Mesenchymal stem cell (in vitro differentiated cells and primary cell): ENCODE measurements around the gene PCSK6.

Experiments used
- DNase-seq: peaks from one replicate; pipeline ENCODE4 v3.0.0-alpha.2; 2013
- H2AFZ ChIP-seq: one replicate; pipeline ENCODE4 v1.6.1; 2013; ENCODE audit warnings: low read depth, mild to moderate bottlenecking, control low read depth, inconsistent platforms, low read length, moderate library complexity
- H2AK5ac ChIP-seq: 2 replicates; pipeline ENCODE4 v1.6.1; 2013; ENCODE audit warnings: low read length, moderate library complexity, mild to moderate bottlenecking, inconsistent platforms; ENCODE audit not compliant: severe bottlenecking
- H2BK120ac ChIP-seq: one replicate; pipeline ENCODE4 v1.6.1; 2013; ENCODE audit warnings: low read depth, mild to moderate bottlenecking, inconsistent platforms, low read length, moderate library complexity
- H2BK12ac ChIP-seq, 2 experiments: one replicate each; pipeline ENCODE4 v1.6.1; 2013; ENCODE audit warnings: inconsistent platforms in 2 of 2, low read length in 2 of 2, mild to moderate bottlenecking in 2 of 2, moderate library complexity in 2 of 2, control low read depth in 1 of 2
- H2BK15ac ChIP-seq: one replicate; pipeline ENCODE4 v1.6.1; 2013; ENCODE audit warnings: mild to moderate bottlenecking, low read depth, inconsistent platforms; ENCODE audit not compliant: poor library complexity, severe bottlenecking
- H2BK5ac ChIP-seq: 2 replicates; pipeline ENCODE4 v1.6.1; 2013; ENCODE audit warnings: low read depth, mild to moderate bottlenecking, low read length, control low read depth, inconsistent platforms; ENCODE audit not compliant: poor library complexity, severe bottlenecking
- H3K14ac ChIP-seq, 2 experiments: one replicate each; pipeline ENCODE4 v1.6.1; 2013; ENCODE audit warnings: inconsistent platforms in 2 of 2, low read length in 2 of 2, control low read depth in 1 of 2, mild to moderate bottlenecking in 1 of 2, moderate library complexity in 1 of 2
- H3K18ac ChIP-seq, 2 experiments: one replicate each; pipeline ENCODE4 v1.6.1; 2013; ENCODE audit warnings: inconsistent platforms in 2 of 2, low read length in 2 of 2, control low read depth in 1 of 2, low read depth in 1 of 2, mild to moderate bottlenecking in 1 of 2
- H3K23ac ChIP-seq, 2 experiments: one replicate each; pipeline ENCODE4 v1.6.1; 2013; ENCODE audit warnings: inconsistent platforms in 2 of 2, low read length in 2 of 2, mild to moderate bottlenecking in 2 of 2, moderate library complexity in 2 of 2, control low read depth in 1 of 2
- H3K27ac ChIP-seq: 2 replicates; pipeline ENCODE4 v1.5.1; 2013; ENCODE audit warnings: mild to moderate bottlenecking, moderate library complexity, low read length, control low read depth, inconsistent platforms; ENCODE audit not compliant: poor library complexity, severe bottlenecking
- H3K27me3 ChIP-seq, 2 experiments: 2 replicates each; pipeline versions ENCODE4 v1.6.1 to v1.7.0; 2013; ENCODE audit warnings: low read length in 2 of 2, mild to moderate bottlenecking in 2 of 2, moderate library complexity in 2 of 2, control low read depth in 1 of 2, inconsistent platforms in 1 of 2; ENCODE audit not compliant: control insufficient read depth in 1 of 2, insufficient read depth in 1 of 2
- H3K36me3 ChIP-seq, 2 experiments: 2 replicates each; pipeline versions ENCODE4 v1.6.1 to v1.7.0; 2013; ENCODE audit warnings: low read length in 2 of 2, control low read depth in 1 of 2, inconsistent platforms in 1 of 2, low read depth in 1 of 2, mild to moderate bottlenecking in 1 of 2; ENCODE audit not compliant: insufficient read depth in 2 of 2, control insufficient read depth in 1 of 2
- H3K4ac ChIP-seq, 2 experiments: one replicate each; pipeline ENCODE4 v1.6.1; 2013; ENCODE audit warnings: inconsistent platforms in 2 of 2, low read length in 2 of 2, mild to moderate bottlenecking in 2 of 2, moderate library complexity in 2 of 2, control low read depth in 1 of 2, low read depth in 1 of 2
- H3K4me1 ChIP-seq: 2 replicates; pipeline ENCODE4 v1.6.1; 2013; ENCODE audit warnings: low read depth, low read length, control low read depth; ENCODE audit not compliant: control insufficient read depth, insufficient read depth
- H3K4me2 ChIP-seq: 2 replicates; pipeline ENCODE4 v1.6.1; 2013; ENCODE audit warnings: low read length, mild to moderate bottlenecking, inconsistent platforms; ENCODE audit not compliant: poor library complexity, severe bottlenecking
- H3K4me3 ChIP-seq, 2 experiments: 2 replicates each; pipeline versions ENCODE4 v1.5.1 to v1.7.0; 2013; ENCODE audit warnings: low read length in 2 of 2, mild to moderate bottlenecking in 2 of 2, control low read depth in 1 of 2, low read depth in 1 of 2; ENCODE audit not compliant: insufficient read depth in 1 of 2
- H3K79me1 ChIP-seq: replicated peaks from 2 replicates; pipeline ENCODE4 v1.6.1; 2013; ENCODE audit warnings: mild to moderate bottlenecking, control low read depth, low read length, inconsistent platforms; ENCODE audit not compliant: poor library complexity, severe bottlenecking
- H3K9ac ChIP-seq: 2 replicates; pipeline ENCODE4 v1.7.0; 2013; ENCODE audit warnings: mild to moderate bottlenecking, low read length, moderate library complexity
- H3K9me3 ChIP-seq: 2 replicates; pipeline ENCODE4 v1.7.0; 2013; ENCODE audit warnings: mild to moderate bottlenecking, low read length; ENCODE audit not compliant: control insufficient read depth
- H4K8ac ChIP-seq: one replicate; pipeline ENCODE4 v1.6.1; 2013; ENCODE audit warnings: inconsistent platforms, mild to moderate bottlenecking, low read length, moderate library complexity
- H4K91ac ChIP-seq: one replicate; pipeline ENCODE4 v1.6.1; 2013; ENCODE audit warnings: mild to moderate bottlenecking, low read length, inconsistent platforms
- WGBS: methylation state at CpG from one replicate; pipeline ENCODE4 v1.1.7; 2013; ENCODE audit warnings: mixed read lengths; 5-methylcytosine and 5-hydroxymethylcytosine counted together

Gene PCSK6

DNA sequence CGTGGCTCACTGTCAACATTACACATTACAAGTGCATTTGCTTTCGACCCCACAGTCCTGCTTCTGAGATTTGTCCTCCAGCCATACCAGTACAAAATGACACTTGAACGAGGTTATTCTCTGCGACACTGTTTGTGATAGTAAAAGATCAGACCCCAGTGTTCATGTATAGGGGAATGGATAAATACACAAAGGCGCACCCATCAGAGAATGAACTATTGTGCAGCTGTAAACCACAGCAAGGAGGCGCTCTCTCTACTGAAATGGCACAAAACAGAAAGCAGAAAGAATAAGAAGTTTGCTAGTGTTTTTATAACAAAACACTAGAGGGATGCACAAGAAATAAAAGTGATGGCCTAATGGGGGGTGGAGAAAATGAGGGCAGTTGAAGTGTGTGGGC is 232.8 kb downstream of the PCSK6 start:
- WGBS = 98% methylated on average over 6 of the region's 6 CpGs
- no peak overlapping the region for H2BK5ac ChIP-seq
- no peak overlapping the region for H3K18ac ChIP-seq

DNA sequence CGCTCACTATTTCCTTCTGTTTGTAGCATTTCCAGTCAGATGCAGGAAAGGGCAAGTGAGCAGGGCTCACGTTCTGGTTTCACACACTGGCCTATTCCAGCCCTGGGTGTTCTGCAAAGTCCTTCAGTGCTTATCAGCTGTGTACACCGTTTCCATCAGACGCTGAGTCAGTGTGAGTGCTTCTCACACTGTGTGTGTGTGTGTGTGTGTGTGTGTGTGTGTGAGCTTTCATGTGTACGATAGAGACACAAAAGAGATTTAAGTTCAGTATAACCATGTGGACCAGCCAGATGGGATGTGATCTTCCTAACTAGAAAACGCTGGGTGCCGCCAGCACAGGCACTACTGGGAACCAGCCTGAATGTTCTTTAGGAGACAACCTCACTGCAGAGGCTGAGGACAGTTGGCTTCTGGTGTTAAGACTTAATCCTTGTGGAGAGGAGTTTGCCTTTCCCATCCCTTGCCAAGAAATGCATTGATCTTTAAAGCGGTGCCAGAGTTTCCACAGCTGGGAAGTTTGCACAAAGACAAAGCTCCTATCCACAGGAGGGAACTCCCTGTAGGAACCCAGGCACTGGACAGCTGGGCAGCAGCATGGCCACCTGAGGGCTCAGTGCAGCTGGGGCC is 233.8 kb downstream of the PCSK6 start:
- H3K4ac ChIP-seq = no peak overlapping the region
- 45% methylated on average over 8 of the region's 8 CpGs for WGBS

More for the DNA sequence above, 232.8 kb downstream of the PCSK6 start:
- H4K91ac ChIP-seq = no peak overlapping the region
- peaks cover 0 to 7% of the 10 kb centered on the region in 2 experiments for H3K27me3 ChIP-seq
- no peaks in the 10 kb centered on the region for H3K9me3 ChIP-seq
- H2AK5ac ChIP-seq = no peak overlapping the region
- no peak overlapping the region for H3K4ac ChIP-seq
- no peak overlapping the region for H3K27ac ChIP-seq
- no peaks in the 10 kb centered on the region for H3K79me1 ChIP-seq
- H2AFZ ChIP-seq = no peak overlapping the region
- no peak overlapping the region for H3K23ac ChIP-seq
- H2BK15ac ChIP-seq = no peak overlapping the region
- DNase-seq = no peak
- no peaks in the 10 kb centered on the region for H3K36me3 ChIP-seq
- H3K4me2 ChIP-seq = no peak overlapping the region
- H3K14ac ChIP-seq = no peak overlapping the region
- no peak overlapping the region for H3K9ac ChIP-seq
- no peak overlapping the region for H4K8ac ChIP-seq
- no peak overlapping the region for H3K4me3 ChIP-seq
- H2BK120ac ChIP-seq = no peak overlapping the region
- peaks cover 3% of the 10 kb centered on the region for H3K4me1 ChIP-seq
- H2BK12ac ChIP-seq = no peak overlapping the region

DNA sequence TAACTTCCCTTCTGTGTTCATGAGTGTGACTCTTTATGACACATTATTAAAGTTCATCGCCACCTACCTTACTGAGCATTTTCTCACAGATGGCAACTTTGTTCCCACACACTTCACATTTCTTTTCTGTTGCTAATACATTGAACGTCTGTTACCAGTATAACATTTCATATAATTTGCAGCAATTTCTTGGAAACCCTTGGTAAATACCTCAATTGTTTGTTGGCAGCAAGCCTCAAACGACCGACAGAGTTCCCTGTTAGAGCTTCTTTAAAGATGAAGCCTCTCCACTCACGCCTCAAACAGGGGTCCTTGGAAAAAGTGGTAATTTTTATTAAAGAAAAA is 234.5 kb downstream of the PCSK6 start:
- no peak for DNase-seq
- H2BK120ac ChIP-seq = no peak overlapping the region
- no peaks in the 10 kb centered on the region for H3K79me1 ChIP-seq
- peaks cover 3% of the 10 kb centered on the region for H3K4me1 ChIP-seq
- H3K23ac ChIP-seq = no peak overlapping the region
- H3K36me3 ChIP-seq = no peaks in the 10 kb centered on the region
- no peak overlapping the region for H3K9ac ChIP-seq
- no peak overlapping the region for H2AK5ac ChIP-seq
- H3K4me2 ChIP-seq = no peak overlapping the region
- peaks cover 0 to 7% of the 10 kb centered on the region in 2 experiments for H3K27me3 ChIP-seq
- H3K4me3 ChIP-seq = no peak overlapping the region
- H2BK5ac ChIP-seq = no peak overlapping the region
- no peak overlapping the region for H2BK15ac ChIP-seq
- no peak overlapping the region for H3K14ac ChIP-seq
- 86% methylated on average over 2 of the region's 5 CpGs for WGBS
- H4K8ac ChIP-seq = no peak overlapping the region
- H3K27ac ChIP-seq = no peak overlapping the region
- no peak overlapping the region for H2AFZ ChIP-seq
- H2BK12ac ChIP-seq = no peak overlapping the region
- H3K18ac ChIP-seq = no peak overlapping the region
- H3K4ac ChIP-seq = no peak overlapping the region
- no peaks in the 10 kb centered on the region for H3K9me3 ChIP-seq
- no peak overlapping the region for H4K91ac ChIP-seq

More for the DNA sequence above, 233.8 kb downstream of the PCSK6 start:
- no peak overlapping the region for H3K14ac ChIP-seq
- peak overlapping the region; percentile 23 for H4K8ac ChIP-seq
- no peak overlapping the region for H3K27ac ChIP-seq
- H2AFZ ChIP-seq = no peak overlapping the region
- no peak overlapping the region for H3K23ac ChIP-seq
- no peaks in the 10 kb centered on the region for H3K79me1 ChIP-seq
- peaks cover 0 to 7% of the 10 kb centered on the region in 2 experiments for H3K27me3 ChIP-seq
- H3K4me2 ChIP-seq = no peak overlapping the region
- no peak overlapping the region for H3K4me3 ChIP-seq
- H2BK5ac ChIP-seq = no peak overlapping the region
- H2AK5ac ChIP-seq = no peak overlapping the region
- no peak overlapping the region for H2BK15ac ChIP-seq
- no peak overlapping the region for H3K18ac ChIP-seq
- H4K91ac ChIP-seq = no peak overlapping the region
- H3K4me1 ChIP-seq = peaks cover 3% of the 10 kb centered on the region
- peak overlapping the region; percentile 6 to 66 for H2BK12ac ChIP-seq
- H2BK120ac ChIP-seq = peak overlapping the region; percentile 49
- peak; percentile 86 for DNase-seq
- H3K9ac ChIP-seq = no peak overlapping the region
- H3K9me3 ChIP-seq = no peaks in the 10 kb centered on the region
- H3K36me3 ChIP-seq = no peaks in the 10 kb centered on the region

DNA sequence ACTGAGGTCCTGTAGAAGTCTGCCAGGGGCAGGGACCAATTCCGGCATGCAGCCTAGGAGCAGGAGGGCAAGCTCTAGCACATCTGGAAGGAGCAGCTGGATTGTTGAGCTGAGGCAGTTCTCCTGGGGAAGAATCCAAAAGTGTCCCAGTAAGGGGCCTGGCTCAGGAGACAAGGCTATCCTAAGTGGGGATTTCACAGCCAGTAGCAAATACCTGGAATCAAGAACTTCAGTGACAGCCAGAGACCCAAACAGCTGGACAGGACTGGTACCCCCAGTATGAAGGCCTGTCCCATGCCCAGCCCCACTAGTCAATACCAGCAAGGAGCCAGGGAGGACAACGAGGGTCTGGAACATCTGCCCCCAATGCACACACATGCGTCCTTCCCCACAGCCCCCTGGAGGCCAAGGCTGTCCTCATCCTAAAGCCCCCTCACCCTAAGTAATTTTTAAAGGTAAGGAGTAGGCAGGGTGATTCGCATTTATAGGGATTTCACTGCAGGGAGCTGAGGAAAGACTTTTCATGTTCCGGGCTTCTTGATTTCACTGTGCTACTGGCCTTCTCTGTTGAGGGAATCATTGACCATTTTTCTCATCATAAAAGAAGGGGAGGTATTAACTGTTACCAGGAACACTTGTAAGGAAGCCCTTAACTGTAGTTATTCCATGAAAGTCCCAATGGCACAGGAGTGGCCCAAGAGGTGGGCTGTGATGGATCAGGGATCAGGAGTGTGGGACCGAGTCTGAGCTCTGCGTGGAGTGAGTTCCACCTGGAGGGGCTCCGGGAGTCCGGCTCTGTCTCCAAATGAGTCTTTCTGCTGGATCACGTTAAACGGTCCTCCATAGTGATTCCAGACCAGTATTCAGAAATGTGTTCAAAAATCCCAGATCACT is 235.1 kb downstream of the PCSK6 start:
- DNase-seq = no peak
- 98% methylated on average over 9 of the region's 11 CpGs for WGBS
- Histone ChIP-seq H3K9me3 (no peaks in the 10 kb centered on the region), H3K27me3 (peaks cover 0 to 7% of the 10 kb centered on the region in 2 experiments), H2BK5ac (no peak overlapping the region), H3K4me1 (peaks cover 5% of the 10 kb centered on the region), H2BK120ac (no peak overlapping the region), H3K79me1 (no peaks in the 10 kb centered on the region), H2BK15ac (no peak overlapping the region), H3K4me2 (no peak overlapping the region), H3K27ac (no peak overlapping the region), H2BK12ac (peak overlapping the region in 1 of 2 experiments; percentile 6), H3K36me3 (no peaks in the 10 kb centered on the region), H3K4me3 (no peak overlapping the region), H3K14ac (no peak overlapping the region), H4K8ac (no peak overlapping the region), H3K9ac (no peak overlapping the region), H3K23ac (no peak overlapping the region), H2AFZ (no peak overlapping the region), H3K18ac (no peak overlapping the region), H3K4ac (no peak overlapping the region), H2AK5ac (peak overlapping the region; percentile 23), H4K91ac (no peak overlapping the region)
